Adrenal gland (tissue), 12 donors: ENCODE data around the gene KLHL2. TPM values are rescaled to one million over a fixed set of nuclear protein-coding genes. Genes with fewer than 3 reads are reported as not detected.

ENCODE experiments used
- DNase-seq, 7 donors: peaks; one replicate each; pipeline ENCODE4 v3.0.0-alpha.2; 2019 to 2020
- H3K27ac ChIP-seq, 5 donors: fragments of 200-600 bp; sonication (generic) in 4 of 5; 1 replicate in 3 of 5; 2 replicates in 2 of 5; pipeline versions ENCODE4 v1.5.1 to v1.8.0; 2016 to 2020; ENCODE audit warnings: mild to moderate bottlenecking in 1 of 5
- H3K27me3 ChIP-seq: fragments of 200-600 bp; 2 replicates; pipeline ENCODE4 v1.8.0; 2021
- H3K36me3 ChIP-seq, 2 donors: fragments of 200-600 bp; replicated peaks in 1 of 2; 1 replicate in 1 of 2; 2 replicates in 1 of 2; pipeline versions ENCODE4 v1.5.1 to v1.8.0; 2018 to 2022
- H3K4me1 ChIP-seq, 2 donors: fragments of 200-600 bp; replicated peaks in 1 of 2; 1 replicate in 1 of 2; 2 replicates in 1 of 2; pipeline versions ENCODE4 v1.5.1 to v1.8.0; 2018 to 2021
- H3K4me3 ChIP-seq, 4 donors: fragments of 200-600 bp; sonication (generic) in 3 of 4; one replicate each; pipeline ENCODE4 v1.5.1; 2016 to 2018
- H3K9me3 ChIP-seq, 3 donors: fragments of 200-600 bp; sonication (generic) in 1 of 3; replicated peaks in 1 of 3; 1 replicate in 2 of 3; 2 replicates in 1 of 3; pipeline versions ENCODE4 v1.5.1 to v1.8.0; 2016 to 2021
- POLR2A ChIP-seq, 2 donors: fragments of 450-650 bp; IDR thresholded peaks; one replicate each; pipeline ENCODE4 v1.6.1; 2017; ENCODE audit warnings: antibody characterized with exemption in 2 of 2, mild to moderate bottlenecking in 2 of 2, moderate library complexity in 1 of 2
- WGBS, 4 donors: extraction: QIAGEN DNeasy Blood & Tissue Kit in 2 of 4; methylation state at CpG; one replicate each; pipeline versions ENCODE4 v1.1.5 to v1.1.7; 2013 to 2017; 5-methylcytosine and 5-hydroxymethylcytosine counted together
- intact Hi-C, 2 donors: fragments of 100-400 bp; cut with DNase I; formaldehyde crosslinking; loops; one replicate each; pipeline versions ENCODE4 v1.14.1 to v1.15.0; 2022 to 2023
- polyA plus RNA-seq, 3 donors: library from polyadenylated mRNA; stranded (reverse); fragments of 200-250 nt in 2 of 3; fragments of 350-450 nt in 1 of 3; fragmentation: Illumina TruSeq in 1 of 3; extraction: RNeasy Lipid Tissue Mini Kit (QIAGEN cat#74804) in 1 of 3; gene quantifications; one replicate each; pipeline ENCODE4 v1.2.3, GENCODE V29; 2013 to 2014
- total RNA-seq, 9 donors: library from RNA; depleted of rRNA in 4 of 9; stranded (reverse); fragments of >200 nt in 4 of 9; fragments of 120-200 nt in 1 of 9; fragmentation: NEBNext Ultra II Directional in 1 of 9; extraction: Animal tissue kit (Norgen Biotek cat#: 25700) in 1 of 9; gene quantifications; one replicate each; pipeline versions ENCODE4 v1.1.0 to v1.2.4, GENCODE V29; 2013 to 2023
- TF ChIP-seq, protein P1 (sequence below), 6 experiments: fragments of 450-650 bp in 4 of 6; fragments of 200-600 bp in 2 of 6; sonication (generic) in 1 of 6; IDR thresholded peaks; 1 replicate in 5 of 6; 2 replicates in 1 of 6; pipeline versions ENCODE4 v1.5.1 to v1.8.0; 2016 to 2021; ENCODE audit warnings: antibody characterized with exemption in 6 of 6, mild to moderate bottlenecking in 2 of 6, moderate library complexity in 1 of 6
- donor health status: healthy with polysubstance abuse.
- donor health status: Bipolar disorder and iron deficiency.
- donor health status: DM: yes; HTN: yes; CAD: no.
- donor health status: DM: no; HTN: no; CAD: no.
- donor health status: DM: no; HTN: no; CAD: no.
- donor health status: DM: yes; HTN: yes; CAD: no.

KLHL2 gene
- total and polyA plus RNA-seq, 12 donors: 9.7 to 45.5 (median 25.2) TPM

DNA sequence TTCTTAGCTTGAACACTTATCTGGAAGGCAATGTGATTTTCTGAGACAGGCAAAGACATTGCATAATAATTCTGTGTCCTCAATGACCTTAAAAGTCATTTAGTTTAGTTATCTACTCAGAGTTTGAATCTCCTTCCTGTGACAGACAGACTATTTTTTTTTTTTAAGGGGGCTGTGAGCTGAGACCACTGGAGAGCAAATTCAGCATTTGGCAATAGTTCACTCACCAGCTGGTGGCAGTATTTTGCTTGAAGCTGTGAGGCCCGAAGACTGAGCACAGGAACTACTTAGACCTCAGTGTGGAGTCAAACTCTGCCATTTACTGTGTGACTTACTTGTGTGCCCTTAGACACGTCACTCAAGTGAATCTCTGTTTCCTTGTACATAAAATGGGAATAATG is 148.5 kb downstream of the KLHL2 start:
- 0 to 7% (median 5%) methylated on average over 2 of the region's 2 CpGs for WGBS, 4 donors
- intact Hi-C loops: loop anchor here (10.0 kb wide), 1 partner anchor 109 kb away; no protein-coding TSS in a partner anchor
- H3K4me3 ChIP-seq: no peak overlapping the region

DNA sequence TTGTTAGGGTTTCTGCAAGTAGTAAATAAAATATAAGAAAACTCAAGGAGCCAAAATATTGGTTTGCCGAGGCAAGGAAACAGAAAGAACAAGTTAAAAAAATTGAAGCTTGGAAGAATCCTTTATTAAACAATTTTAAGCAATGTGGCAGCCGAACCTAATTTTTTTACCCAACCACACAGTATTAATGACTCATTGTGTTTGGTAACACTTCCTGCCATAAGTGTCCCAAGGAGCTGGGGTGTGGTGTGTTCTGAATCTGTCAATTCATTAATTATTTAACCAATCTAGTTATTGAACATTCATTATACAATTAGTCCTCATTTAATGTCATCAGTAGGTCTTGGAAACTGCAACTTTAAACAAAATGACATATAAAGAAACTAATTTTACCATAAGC is 152.1 kb downstream of the KLHL2 start:
- intact Hi-C loops: loop anchor here (10.0 kb wide), 1 partner anchor 105 kb away; no protein-coding TSS in a partner anchor
- TF ChIP-seq, protein P1, sequence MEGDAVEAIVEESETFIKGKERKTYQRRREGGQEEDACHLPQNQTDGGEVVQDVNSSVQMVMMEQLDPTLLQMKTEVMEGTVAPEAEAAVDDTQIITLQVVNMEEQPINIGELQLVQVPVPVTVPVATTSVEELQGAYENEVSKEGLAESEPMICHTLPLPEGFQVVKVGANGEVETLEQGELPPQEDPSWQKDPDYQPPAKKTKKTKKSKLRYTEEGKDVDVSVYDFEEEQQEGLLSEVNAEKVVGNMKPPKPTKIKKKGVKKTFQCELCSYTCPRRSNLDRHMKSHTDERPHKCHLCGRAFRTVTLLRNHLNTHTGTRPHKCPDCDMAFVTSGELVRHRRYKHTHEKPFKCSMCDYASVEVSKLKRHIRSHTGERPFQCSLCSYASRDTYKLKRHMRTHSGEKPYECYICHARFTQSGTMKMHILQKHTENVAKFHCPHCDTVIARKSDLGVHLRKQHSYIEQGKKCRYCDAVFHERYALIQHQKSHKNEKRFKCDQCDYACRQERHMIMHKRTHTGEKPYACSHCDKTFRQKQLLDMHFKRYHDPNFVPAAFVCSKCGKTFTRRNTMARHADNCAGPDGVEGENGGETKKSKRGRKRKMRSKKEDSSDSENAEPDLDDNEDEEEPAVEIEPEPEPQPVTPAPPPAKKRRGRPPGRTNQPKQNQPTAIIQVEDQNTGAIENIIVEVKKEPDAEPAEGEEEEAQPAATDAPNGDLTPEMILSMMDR (IDR thresholded peaks at IDR 0.05): no peak
- TF ChIP-seq POLR2A (IDR thresholded peaks at IDR 0.05): no peak
- 51 to 68% (median 61%) methylated on average over 2 of the region's 2 CpGs for WGBS, 4 donors
- Histone ChIP-seq H3K4me1 (no peaks in the 10 kb centered on the region), H3K9me3 (no peaks in the 10 kb centered on the region), H3K4me3 (no peak overlapping the region), H3K27ac (no peak overlapping the region), H3K27me3 (no peaks in the 10 kb centered on the region), H3K36me3 (no peaks in the 10 kb centered on the region)
- DNase-seq: no peak

More for the DNA sequence above, 148.5 kb downstream of the KLHL2 start:
- DNase-seq: peak in 4 of 7 donors; percentile 21 to 57 (median 50)
- Histone ChIP-seq H3K27me3 (no peaks in the 10 kb centered on the region), H3K4me1 (no peaks in the 10 kb centered on the region), H3K27ac (no peak overlapping the region), H3K36me3 (no peaks in the 10 kb centered on the region), H3K9me3 (no peaks in the 10 kb centered on the region)
- TF ChIP-seq, protein P1 (IDR thresholded peaks at IDR 0.05): peak; percentile 18 to 50 (median 37)
- TF ChIP-seq POLR2A (IDR thresholded peaks at IDR 0.05): no peak

DNA sequence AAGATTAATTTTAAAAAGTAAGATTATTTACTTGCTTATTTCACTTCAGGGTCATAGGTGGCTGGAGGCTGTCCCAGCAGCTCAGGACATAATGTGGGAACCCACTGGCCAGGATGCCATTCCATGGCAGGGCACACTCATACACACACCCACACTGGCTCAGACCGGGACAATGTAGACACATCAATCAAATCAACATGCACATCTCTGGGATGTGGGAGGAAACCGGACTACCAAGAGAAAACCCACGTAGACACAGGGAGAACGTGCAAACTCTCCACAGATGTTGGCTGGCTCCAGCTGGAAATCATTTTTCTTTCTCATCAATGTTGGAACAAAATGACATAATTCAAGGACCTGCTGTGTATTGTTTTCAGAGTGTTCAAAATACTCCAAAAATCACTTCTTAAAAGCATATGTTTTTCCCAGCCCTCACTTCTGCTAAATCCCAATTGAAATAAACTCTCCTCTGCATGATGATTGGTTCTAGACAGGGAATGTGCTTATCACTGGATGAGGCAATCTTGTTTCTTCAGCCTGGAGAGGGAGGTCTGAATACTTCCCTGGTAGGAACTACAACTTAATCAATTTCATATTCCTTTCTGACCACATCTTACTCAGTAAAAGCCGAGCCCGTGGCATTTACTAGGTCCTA is 152.8 kb downstream of the KLHL2 start:
- no peaks in the 10 kb centered on the region for H3K36me3 ChIP-seq
- H3K27me3 ChIP-seq: no peaks in the 10 kb centered on the region
- TF ChIP-seq, protein P1 (IDR thresholded peaks at IDR 0.05): no peak
- TF ChIP-seq POLR2A (IDR thresholded peaks at IDR 0.05): no peak
- WGBS, 4 donors: 54 to 67% (median 59%) methylated on average over 6 of the region's 6 CpGs
- intact Hi-C loops: no loop called here
- H3K27ac ChIP-seq: no peak overlapping the region
- H3K9me3 ChIP-seq: no peaks in the 10 kb centered on the region
- no peak for DNase-seq
- no peak overlapping the region for H3K4me3 ChIP-seq
- no peaks in the 10 kb centered on the region for H3K4me1 ChIP-seq

DNA sequence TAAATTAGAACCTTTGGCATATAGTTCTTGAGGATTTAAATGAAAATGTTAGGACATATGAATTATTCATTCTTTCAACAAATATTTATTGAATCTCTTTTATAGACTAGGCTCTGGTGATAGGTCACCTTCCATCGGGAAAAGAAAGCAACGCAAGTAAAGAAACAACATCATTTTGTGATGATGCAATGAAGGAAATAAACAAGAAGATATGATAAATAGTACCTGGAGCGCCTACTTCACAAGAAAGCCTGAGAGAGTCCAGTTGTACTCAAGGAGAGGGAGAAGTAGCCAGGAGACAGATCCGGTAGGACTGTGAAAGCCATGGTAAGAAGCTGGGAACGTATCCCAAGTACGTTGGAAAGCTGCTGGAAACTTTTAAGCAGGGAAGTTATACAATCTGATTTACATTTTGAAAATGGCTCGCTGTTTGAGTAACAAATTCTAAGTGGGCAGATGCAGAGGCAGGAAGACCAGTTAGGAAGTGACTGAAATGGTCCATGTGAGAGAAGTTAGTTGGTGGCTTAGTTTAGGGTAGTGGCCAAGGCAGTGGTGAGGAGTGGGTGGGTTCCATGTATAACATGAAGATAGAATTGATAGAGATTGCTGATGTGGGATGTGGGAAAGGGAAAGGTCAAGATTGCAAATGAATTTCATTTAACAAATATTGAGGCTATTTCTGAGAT is 153.8 kb downstream of the KLHL2 start:
- intact Hi-C loops: no loop called here
- WGBS, 4 donors: 78 to 88% (median 84%) methylated on average over 7 of the region's 7 CpGs

More for the DNA sequence above, 153.8 kb downstream of the KLHL2 start:
- no peaks in the 10 kb centered on the region for H3K36me3 ChIP-seq
- no peaks in the 10 kb centered on the region for H3K9me3 ChIP-seq
- no peaks in the 10 kb centered on the region for H3K27me3 ChIP-seq
- no peak overlapping the region for H3K27ac ChIP-seq
- TF ChIP-seq POLR2A (IDR thresholded peaks at IDR 0.05): no peak
- TF ChIP-seq, protein P1 (IDR thresholded peaks at IDR 0.05): no peak
- DNase-seq: no peak
- no peak overlapping the region for H3K4me3 ChIP-seq
- no peaks in the 10 kb centered on the region for H3K4me1 ChIP-seq
